ENCODE measurements around the gene YPEL3.

Gene YPEL3

GRCh38 chr16:30095166-30096078, 591 bp downstream of the YPEL3 start:
- peak overlapping the region; percentile 95 for H3K4me3 ChIP-seq (ENCODE audit: low read length)
- no peak for DNase-seq (ENCODE audit: low read depth)
- TF ChIP-seq, protein P1, sequence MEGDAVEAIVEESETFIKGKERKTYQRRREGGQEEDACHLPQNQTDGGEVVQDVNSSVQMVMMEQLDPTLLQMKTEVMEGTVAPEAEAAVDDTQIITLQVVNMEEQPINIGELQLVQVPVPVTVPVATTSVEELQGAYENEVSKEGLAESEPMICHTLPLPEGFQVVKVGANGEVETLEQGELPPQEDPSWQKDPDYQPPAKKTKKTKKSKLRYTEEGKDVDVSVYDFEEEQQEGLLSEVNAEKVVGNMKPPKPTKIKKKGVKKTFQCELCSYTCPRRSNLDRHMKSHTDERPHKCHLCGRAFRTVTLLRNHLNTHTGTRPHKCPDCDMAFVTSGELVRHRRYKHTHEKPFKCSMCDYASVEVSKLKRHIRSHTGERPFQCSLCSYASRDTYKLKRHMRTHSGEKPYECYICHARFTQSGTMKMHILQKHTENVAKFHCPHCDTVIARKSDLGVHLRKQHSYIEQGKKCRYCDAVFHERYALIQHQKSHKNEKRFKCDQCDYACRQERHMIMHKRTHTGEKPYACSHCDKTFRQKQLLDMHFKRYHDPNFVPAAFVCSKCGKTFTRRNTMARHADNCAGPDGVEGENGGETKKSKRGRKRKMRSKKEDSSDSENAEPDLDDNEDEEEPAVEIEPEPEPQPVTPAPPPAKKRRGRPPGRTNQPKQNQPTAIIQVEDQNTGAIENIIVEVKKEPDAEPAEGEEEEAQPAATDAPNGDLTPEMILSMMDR (conservative IDR thresholded peaks at IDR 0.05; ENCODE audit: low read length) = no peak

DNA sequence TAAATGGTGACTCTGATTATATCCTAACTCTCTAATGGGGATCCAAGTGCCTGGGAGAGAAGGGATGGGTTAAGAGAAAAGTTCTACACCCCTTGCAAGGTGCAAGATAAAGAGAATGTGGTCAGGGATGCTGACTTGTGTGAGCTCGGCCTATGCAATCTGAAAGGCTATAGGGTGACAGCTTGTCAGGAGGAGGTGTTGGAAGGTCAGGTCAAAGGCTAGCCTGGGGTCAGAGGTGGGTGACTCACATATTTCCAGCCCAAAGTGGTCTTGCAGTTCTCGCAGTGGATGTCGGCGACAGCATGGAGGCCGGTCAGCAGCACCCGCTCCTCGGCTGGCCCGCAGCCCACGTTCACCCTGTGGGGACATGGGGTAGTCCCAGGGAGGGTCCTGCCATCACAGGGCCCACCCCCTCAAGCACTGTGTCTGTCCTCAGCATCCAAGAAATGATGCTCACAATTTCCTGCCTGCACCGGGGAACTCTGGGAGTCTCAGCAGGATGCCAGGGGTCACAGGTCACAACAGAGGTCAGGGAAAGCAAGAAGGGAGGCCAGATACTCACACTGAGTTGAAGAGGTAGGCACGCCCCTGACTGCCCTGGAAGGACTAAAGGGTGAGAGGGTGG, 1.4 kb downstream of the YPEL3 start:
- peak overlapping the region; percentile 95 for H3K4me3 ChIP-seq (ENCODE audit: low read length)
- no peak for DNase-seq (ENCODE audit: low read depth)
- TF ChIP-seq, protein P1 (conservative IDR thresholded peaks at IDR 0.05; ENCODE audit: low read length) = no peak

- peak; percentile 42 for DNase-seq (ENCODE audit: low read depth)
- H3K4me3 ChIP-seq (ENCODE audit: low read length) = peak overlapping the region; percentile 41
- TF ChIP-seq, protein P1 (conservative IDR thresholded peaks at IDR 0.05; ENCODE audit: low read length) = peak; percentile 54
These were observed 3.5 kb downstream of the YPEL3 start for GRCh38 chr16:30092373-30093010.

DNA sequence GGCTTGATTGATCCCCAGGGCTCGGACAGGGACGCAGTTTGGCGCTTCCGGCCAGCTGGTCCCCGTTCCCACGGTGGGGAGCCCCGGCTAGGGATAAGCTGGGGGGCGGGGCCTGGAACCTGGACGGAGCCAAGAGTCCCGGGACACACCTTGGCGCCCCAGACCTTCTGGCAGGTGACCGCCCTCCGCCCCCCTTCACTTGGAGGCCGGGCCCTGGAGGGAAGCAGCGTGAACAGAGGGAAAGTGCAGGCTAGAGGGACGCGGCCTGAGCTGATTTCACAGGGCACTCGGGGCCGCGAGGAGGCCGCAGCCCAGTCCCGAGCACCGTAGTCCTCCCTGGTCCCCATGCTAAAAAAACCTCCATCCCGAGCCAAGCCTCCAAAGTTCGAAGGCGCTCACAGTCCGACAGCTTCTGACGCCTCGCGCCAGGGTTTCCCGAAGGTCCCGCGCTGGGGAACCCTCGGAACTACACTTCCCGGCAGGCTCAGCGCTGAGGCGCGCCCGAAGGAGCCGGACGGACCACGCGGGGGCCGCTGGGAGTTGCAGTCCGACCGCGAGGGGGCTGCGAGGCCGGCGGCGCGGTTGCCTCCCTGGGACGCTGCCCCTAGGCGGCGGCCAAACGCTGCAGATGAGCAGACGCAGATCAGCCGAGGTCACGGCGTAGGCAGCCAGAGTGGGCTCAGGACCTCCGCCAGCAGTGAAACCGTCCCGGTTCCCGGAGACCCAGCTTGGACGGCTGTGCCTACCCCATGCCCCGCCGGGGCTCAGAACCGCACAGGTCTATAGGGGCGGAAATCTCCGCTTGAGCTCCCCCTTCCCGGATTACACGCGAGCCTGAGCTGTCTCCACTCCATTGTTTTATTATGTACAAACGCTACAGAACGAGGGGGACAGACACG, 4.3 kb downstream of the YPEL3 start, which contains the start of gene TBX6:
Gene TBX6 (minus strand): TSS at position 451 of the 899 bp plus-strand sequence. CDS start 731 bp downstream, outside the sequence.
- TF ChIP-seq, protein P1 (conservative IDR thresholded peaks at IDR 0.05; ENCODE audit: low read length) = peak; percentile 64
- DNase-seq (ENCODE audit: low read depth) = peak; percentile 85
- H3K4me3 ChIP-seq (ENCODE audit: low read length) = peak within 1 kb of the TSS; percentile 61

DNA sequence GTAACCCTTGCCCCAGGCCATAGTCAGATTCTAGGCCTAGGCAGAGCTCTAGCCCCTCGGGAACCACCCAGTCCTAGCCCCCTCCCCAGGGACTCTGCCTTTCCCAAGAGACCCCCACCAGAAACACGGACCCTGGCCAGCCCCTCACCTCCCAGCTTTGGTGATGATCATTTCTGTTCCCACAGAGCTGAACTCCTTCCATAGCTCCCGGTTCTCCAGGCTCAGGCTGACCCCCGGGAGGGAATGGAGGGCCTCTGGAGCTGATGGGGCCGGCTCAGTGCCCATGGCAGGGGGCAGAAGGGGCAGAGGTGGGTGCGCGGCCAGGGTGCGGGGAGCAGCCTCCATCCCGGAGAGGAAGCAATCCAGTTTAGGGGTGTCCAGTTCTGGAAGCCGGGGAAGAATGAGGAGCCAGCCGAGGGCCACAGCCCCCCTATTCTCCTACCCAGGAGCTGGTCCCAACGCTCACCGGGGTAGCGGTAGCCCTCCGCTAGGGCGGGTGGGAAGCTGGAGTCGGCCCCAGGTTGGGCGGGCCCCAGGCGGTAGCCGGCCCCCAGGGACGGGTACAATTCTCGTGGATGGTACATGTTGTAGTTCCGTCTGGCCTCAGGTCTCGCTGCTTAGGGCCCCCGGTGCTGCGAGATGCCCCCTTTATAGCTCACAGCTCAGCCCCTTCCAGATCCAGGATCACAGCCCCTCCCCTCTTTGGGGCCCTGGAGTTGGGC, 5.2 kb downstream of the YPEL3 start:
- DNase-seq (ENCODE audit: low read depth) = no peak
- H3K4me3 ChIP-seq (ENCODE audit: low read length) = no peak overlapping the region
- TF ChIP-seq, protein P1 (conservative IDR thresholded peaks at IDR 0.05; ENCODE audit: low read length) = no peak

Data from AG10803 (cell line).